ENCODE data around the gene CACNA1B. TPM values are rescaled to one million over a fixed set of nuclear protein-coding genes. Genes with fewer than 3 reads are reported as not detected.
"Not testable (repeated sequence)": the region's sequence is repeated elsewhere in the genome, so short reads cannot be mapped to it uniquely, and the experiment has no call there.

Gene CACNA1B
- total RNA-seq (under 1 TPM in 3 of 7 donors, not detected in 4; 0.06 to 0.09 (median 0.09) TPM), polyA plus RNA-seq (under 1 TPM; under 0.01 to 0.03 (median under 0.01) TPM)
- long read RNA-seq, donor 1 = 0 reads
- long read RNA-seq, donor 2 = 0 reads

DNA sequence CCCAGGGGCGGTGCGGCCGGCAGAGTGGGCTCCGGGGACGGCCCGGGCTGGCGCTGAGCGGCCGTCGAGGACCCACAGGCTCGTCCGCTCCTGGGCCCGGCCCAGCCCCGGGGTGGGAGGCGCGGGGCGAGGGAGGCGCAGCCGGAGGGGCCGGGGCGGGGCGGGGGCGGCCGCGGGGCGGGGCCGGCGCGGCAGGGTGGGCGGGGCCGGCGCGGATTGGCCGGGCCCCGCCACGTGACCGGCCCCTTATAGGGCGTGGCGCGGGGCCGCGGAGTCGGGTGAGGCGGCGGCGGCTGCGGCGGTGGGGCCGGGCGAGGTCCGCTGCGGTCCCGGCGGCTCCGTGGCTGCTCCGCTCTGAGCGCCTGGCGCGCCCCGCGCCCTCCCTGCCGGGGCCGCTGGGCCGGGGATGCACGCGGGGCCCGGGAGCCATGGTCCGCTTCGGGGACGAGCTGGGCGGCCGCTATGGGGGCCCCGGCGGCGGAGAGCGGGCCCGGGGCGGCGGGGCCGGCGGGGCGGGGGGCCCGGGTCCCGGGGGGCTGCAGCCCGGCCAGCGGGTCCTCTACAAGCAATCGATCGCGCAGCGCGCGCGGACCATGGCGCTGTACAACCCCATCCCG lies at the start of gene CACNA1B:
TSS of gene CACNA1B (plus strand) at position 277 of the 617 bp plus-strand sequence. CDS start at position 429, 152 bp downstream.
- H3K27ac ChIP-seq; DNase-seq; H3K36me3 ChIP-seq; H3K9me3 ChIP-seq; intact Hi-C loops (cut with DNase I; ENCODE audit: low total_unique reads): not testable (repeated sequence)
- Histone ChIP-seq H3K4me3 (peak within 1 kb of the TSS; percentile 21 to 66 (median 38)), H3K4me1 (peaks cover 0 to 14% (median 8%) of the 10 kb centered on the region in 6 donors), H3K27me3 (replicated peaks in 1 of 7) (peaks cover 5 to 82% (median 43%) of the 10 kb centered on the region in 7 donors)
- WGBS, 5 donors = 3 to 9% (median 4%) methylated on average over 23 to 91 of the region's 95 CpGs

DNA sequence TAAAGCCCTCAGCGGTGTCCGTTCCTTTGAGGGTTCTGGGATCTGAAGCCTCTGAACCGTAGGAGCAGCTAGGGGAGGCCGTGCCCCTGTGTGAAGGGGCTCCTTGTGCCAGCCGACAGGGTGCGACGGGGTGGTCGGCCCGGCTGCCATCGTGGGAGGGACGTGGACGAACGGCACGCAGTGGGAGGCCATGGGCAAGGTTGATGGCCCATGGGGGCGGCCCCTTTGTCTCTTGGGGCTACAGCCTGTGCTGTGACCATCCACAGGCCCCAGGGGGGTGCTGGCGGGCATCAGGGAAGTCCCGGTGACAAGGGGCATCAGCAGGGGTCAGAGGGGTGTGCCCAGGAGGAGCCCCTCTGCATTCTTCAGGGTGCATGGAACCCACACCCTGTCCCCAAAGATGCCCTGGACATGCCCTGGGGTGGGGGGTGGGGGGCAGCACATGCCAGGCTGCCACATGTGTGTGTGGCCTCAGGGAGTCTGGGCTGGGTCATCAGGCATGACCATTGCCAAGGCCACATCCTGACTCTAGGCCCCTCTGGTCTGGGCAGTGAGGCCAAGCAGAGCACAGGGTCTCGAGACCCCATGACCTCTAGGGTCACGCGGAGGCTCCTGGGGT lies 49.6 kb upstream of the CACNA1B start:
- Histone ChIP-seq H3K27me3 (replicated peaks in 1 of 7) (no peaks in the 10 kb centered on the region), H3K27ac (no peak overlapping the region), H3K36me3 (peaks cover 2 to 99% (median 60%) of the 10 kb centered on the region in 6 donors), H3K4me1 (peaks cover 0 to 21% (median 12%) of the 10 kb centered on the region in 6 donors), H3K9me3 (no peaks in the 10 kb centered on the region), H3K4me3 (no peak overlapping the region)
- no peak for DNase-seq
- WGBS, 5 donors = 96 to 100% (median 97%) methylated on average over 4 to 20 of the region's 20 CpGs
- intact Hi-C loops (cut with DNase I; ENCODE audit: low total_unique reads) = no loop called here
- TF ChIP-seq POLR2AphosphoS5 (IDR thresholded peaks at IDR 0.05) (peak in 1 of 3 donors; percentile 37), POLR2A (IDR thresholded peaks at IDR 0.05) (no peak)
- TF ChIP-seq, protein P1, sequence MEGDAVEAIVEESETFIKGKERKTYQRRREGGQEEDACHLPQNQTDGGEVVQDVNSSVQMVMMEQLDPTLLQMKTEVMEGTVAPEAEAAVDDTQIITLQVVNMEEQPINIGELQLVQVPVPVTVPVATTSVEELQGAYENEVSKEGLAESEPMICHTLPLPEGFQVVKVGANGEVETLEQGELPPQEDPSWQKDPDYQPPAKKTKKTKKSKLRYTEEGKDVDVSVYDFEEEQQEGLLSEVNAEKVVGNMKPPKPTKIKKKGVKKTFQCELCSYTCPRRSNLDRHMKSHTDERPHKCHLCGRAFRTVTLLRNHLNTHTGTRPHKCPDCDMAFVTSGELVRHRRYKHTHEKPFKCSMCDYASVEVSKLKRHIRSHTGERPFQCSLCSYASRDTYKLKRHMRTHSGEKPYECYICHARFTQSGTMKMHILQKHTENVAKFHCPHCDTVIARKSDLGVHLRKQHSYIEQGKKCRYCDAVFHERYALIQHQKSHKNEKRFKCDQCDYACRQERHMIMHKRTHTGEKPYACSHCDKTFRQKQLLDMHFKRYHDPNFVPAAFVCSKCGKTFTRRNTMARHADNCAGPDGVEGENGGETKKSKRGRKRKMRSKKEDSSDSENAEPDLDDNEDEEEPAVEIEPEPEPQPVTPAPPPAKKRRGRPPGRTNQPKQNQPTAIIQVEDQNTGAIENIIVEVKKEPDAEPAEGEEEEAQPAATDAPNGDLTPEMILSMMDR (IDR thresholded peaks at IDR 0.05 in 8 of 11, conservative IDR thresholded peaks at IDR 0.05 in 3 of 11) = no peak

DNA sequence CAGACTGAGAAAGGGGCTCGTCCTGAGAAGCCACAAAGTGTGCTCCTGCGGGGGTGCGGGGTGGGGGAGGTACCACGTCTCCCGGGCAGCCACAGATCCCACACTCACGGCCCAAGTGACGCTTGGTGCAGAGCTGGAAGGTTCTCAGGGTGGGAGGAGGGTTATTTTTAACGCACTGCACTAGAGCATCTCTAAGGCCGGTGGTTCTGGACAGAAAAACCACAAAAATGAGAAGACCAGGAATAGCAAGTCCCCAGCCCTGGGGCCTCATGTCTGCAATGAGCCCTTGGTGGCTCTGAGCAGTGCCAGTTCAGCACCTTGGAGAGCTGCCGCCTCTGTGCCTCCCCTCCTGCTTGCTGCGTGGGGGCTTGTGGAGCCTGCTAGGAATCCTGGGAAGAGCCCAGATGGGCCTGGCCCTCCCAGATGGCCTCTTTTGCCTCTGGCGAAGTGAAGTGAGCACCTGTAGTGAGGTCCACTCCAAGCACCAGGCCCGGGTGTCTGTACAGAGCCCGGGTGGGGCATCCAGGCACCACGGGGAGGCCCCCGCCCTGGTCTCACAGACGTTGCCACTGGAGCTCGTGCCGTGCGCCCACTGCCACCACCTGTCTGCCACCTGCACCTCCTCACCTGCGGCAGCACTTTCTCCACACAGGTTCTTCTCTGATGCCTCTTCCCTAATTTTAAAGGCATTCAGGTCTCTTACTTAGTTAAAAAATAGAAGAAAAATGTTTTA lies 48.9 kb upstream of the CACNA1B start:
- TF ChIP-seq POLR2A (IDR thresholded peaks at IDR 0.05) (no peak), POLR2AphosphoS5 (IDR thresholded peaks at IDR 0.05) (no peak)
- TF ChIP-seq, protein P1 (IDR thresholded peaks at IDR 0.05 in 8 of 11, conservative IDR thresholded peaks at IDR 0.05 in 3 of 11) = no peak
- Histone ChIP-seq H3K9me3 (no peaks in the 10 kb centered on the region), H3K36me3 (peaks cover 2 to 99% (median 67%) of the 10 kb centered on the region in 6 donors), H3K27ac (no peak overlapping the region), H3K4me3 (no peak overlapping the region), H3K27me3 (replicated peaks in 1 of 7) (no peaks in the 10 kb centered on the region), H3K4me1 (peaks cover 0 to 21% (median 12%) of the 10 kb centered on the region in 6 donors)
- no peak for DNase-seq
- 86 to 94% (median 90%) methylated on average over 19 to 21 of the region's 21 CpGs for WGBS, 5 donors
- intact Hi-C loops (cut with DNase I; ENCODE audit: low total_unique reads) = no loop called here

DNA sequence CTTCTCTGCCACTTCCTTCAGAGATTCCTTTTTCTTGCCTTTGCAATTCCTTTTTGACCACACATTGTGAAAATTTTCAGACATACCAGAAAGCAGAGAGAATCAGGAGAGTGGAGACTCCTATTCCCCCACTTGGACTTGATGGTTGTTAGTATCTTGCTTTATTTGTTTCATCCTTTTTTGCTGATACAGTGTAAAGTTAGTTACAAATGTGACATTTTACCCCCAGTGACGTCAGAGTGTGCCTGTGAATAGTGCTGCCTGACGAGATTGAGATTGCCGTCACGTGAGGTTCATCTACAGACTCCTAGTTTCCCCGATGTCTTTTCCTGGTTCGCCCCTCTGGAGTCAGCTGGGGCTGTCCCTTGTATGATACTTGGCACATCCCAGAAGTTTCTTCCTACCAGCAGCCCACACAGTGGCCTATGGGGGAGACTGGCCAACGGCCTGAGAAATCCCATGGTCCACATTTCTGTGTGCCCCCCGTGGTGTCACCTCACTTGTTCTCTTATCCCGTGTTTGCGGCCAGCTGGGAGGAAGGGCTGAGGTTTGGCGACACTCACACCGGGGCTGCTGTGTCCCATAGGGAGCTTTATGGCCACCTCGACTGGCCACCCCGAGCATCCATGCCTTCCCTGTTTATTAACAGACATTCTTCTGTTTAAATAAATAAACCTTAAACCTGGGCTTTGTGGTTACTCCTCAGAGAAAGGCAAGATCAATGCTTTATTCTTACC lies 48.2 kb upstream of the CACNA1B start:
- no peak overlapping the region for H3K4me3 ChIP-seq
- H3K9me3 ChIP-seq = no peaks in the 10 kb centered on the region
- H3K36me3 ChIP-seq = peaks cover 2 to 99% (median 72%) of the 10 kb centered on the region in 6 donors
- TF ChIP-seq POLR2A (IDR thresholded peaks at IDR 0.05) (no peak), POLR2AphosphoS5 (IDR thresholded peaks at IDR 0.05) (no peak)
- TF ChIP-seq, protein P1 (IDR thresholded peaks at IDR 0.05 in 8 of 11, conservative IDR thresholded peaks at IDR 0.05 in 3 of 11) = no peak
- peaks cover 0 to 17% (median 10%) of the 10 kb centered on the region in 6 donors for H3K4me1 ChIP-seq
- intact Hi-C loops (cut with DNase I; ENCODE audit: low total_unique reads) = no loop called here
- DNase-seq = no peak
- H3K27me3 ChIP-seq (replicated peaks in 1 of 7) = no peaks in the 10 kb centered on the region
- WGBS, 5 donors = 95 to 97% (median 96%) methylated on average over 14 of the region's 14 CpGs
- no peak overlapping the region for H3K27ac ChIP-seq

Measured in spleen (tissue), 13 donors.